ENCODE data around the gene SDF2.

SDF2 gene

DNA sequence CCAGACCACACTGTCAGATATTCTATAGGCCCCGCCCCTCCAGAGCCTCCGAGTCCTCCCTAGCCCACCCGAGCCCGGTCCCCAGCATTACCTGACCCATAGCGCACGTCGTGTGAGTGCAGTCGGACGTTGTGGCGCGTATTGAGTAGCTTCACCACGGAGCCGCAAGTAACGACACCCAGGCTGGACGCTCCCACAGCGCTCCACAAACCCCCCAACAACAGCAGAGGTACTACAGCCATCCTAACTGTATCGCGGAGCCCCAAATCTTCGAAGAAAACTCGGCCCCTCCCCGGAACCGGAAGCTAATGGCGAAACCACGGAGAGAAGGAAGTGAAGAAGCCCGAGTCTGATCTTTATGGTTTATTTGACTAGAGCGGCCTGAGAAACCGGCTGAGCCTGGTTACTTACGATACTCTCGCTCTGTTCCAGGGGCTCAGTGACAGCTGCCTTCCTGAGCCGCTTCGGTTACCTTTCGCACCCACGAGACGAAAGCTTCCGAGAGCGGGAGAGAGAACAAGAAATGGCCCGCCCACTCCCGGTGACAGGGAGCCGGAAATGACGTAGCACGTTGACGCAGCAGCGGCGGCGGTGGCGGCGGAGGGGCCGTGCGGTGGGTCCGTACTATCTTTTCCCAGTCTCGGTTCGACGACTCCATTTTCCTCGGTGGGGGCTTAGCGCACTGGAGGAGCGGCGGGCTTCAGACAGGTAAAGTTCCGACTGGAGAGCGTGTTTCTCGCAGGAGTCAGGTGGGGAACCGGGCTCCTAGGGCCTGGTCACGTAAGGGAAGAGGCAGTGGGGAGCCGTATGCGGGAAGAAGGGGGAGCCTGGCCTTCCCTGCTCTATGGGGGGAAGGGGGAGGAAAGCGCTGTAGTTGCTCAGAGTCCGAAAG is at the start of gene SDF2, which contains the start of gene SUPT6H:
Gene SDF2 (minus strand): TSS at position 272 of the 892 bp plus-strand sequence. CDS start 30 bp downstream, at position 242.
Gene SUPT6H (plus strand): TSS at position 571 of the 892 bp plus-strand sequence. CDS start 11,197 bp downstream, outside the sequence.
- DNase-seq (ENCODE audit: low read depth, low spot score), result peak; percentile 93

DNA sequence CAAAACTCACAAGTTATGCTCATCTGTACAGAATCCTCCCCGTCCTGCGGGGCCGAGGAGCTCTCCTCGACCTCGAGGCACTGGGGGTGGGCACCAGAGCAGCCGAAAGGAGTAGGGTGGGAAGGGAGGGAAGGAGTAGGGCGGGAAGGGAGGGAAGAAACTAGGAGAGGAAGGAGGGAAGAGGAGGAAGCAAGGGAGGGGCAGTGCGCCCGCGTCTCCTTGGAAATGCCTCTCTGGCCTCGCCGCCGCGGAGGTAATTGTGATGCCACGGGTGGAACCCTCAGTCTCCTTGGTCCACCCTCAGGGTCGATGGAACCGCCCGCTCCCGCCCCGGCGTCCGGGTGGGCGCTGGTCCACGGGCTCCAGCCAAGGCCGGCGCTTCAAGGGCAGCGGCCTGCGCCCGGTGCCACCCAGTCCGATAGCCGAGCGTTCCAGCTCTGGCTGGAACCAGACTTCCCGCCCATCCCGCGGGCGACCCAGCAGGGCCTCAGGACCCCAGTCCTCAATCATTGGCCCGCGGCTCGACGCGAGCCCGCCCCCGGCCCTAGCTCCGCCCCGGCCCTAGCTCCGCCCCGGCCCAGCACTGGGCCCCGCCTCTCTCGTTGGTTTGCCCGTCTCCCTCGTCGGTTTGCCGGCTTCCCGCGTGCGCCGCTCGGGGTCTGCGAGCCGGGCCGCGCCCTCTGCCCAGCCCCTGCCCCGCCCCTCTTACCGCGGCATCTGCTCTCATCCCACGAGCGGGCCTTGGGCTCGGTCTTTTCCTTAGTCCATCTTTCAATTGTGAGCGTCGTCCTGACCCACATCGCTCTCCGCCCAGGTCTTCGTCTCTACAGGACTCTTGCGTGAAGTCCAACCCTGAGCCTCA is 49.4 kb upstream of the SDF2 start:
- DNase-seq (ENCODE audit: low read depth, low spot score), result peak; percentile 97

DNA sequence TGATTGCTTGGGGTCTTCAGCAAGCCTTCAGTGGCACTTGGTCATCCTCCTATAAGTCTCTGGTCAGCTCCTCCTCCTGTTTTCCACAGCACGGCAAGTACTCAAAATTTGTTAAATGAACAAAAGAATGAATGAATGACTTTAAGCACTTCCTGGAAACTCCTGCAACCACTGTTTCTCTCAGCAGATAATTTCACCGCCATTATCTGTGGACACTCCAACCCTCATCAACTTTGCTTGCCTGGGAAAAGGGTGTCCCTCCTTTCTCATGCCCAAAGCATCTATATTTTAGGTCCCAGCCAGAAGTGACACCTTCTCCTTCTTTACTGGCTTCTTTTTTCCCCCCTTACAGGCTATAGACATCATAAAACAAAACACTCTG is 45.6 kb upstream of the SDF2 start:
- DNase-seq (ENCODE audit: low read depth, low spot score), result no peak

DNA sequence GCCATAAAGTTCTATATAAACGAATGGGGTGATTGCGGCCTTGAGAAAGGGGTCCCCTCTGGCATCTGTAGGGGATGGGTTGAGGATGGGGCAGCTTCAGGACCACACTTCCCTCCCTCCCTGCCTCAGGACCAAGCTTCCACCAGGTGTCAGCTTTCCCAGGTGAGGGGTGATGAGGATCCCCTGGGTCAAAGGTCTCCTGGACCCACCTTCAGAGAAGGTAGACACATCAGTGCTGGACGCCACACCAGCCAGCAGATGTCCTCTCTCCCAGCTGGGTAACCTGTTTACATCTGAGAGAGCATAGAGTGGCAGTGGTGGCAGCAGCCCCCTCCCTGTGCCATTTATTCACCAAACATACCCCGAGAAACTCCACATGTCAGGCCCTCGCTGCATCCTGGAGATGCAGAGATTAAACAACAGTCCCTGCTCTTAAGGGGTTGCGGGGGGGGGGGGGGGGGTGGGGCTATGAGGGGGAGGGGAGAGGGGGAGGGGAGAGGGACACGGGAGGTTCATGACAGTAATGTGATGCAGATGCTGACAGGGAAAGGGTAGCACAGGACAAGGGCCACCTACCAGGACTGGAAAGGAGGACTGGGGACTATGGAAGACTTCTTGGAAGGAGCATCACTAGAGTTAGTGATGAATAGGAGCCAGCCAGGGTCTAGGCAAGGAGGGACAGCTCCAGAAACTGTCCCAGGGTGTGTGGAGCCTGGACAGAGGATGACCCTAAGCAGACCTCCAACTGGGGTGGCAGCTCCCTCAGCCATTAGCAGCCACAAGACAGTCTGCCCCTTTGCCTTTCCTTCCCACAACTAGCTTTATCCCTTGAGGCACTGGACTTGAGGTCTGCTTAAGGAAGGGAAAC is 45.0 kb upstream of the SDF2 start:
- DNase-seq (ENCODE audit: low read depth, low spot score), result no peak

DNA sequence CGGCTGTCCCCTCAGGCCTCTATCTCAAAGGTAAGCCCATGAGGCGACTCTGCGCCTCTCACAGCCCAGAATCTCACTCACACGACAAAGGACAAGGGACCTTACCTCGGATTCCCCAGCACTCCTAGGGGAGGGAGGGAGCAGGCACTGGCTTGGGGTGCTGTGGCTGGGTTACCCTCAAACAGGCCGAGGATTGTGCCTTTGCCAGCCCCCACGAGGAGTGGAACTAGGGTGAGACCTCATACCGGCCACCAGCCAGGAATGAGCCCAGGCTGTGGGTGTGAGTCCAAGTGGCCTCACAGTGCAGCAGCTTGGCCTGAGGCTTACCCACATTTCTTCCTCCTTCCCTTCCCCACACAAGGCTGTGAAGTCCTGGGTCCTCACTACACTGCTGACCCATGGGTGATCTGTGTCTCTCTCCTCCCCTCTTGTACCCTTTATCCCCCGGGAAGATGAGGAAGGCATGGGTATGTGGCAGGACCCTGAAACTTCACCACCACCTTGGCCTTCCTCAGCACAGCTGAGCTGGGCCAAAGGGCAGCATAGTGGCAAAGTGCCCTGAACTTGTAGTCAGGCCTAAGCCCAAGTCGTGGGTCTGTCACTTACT is 44.1 kb upstream of the SDF2 start:
- no peak for DNase-seq (ENCODE audit: low read depth, low spot score)

DNA sequence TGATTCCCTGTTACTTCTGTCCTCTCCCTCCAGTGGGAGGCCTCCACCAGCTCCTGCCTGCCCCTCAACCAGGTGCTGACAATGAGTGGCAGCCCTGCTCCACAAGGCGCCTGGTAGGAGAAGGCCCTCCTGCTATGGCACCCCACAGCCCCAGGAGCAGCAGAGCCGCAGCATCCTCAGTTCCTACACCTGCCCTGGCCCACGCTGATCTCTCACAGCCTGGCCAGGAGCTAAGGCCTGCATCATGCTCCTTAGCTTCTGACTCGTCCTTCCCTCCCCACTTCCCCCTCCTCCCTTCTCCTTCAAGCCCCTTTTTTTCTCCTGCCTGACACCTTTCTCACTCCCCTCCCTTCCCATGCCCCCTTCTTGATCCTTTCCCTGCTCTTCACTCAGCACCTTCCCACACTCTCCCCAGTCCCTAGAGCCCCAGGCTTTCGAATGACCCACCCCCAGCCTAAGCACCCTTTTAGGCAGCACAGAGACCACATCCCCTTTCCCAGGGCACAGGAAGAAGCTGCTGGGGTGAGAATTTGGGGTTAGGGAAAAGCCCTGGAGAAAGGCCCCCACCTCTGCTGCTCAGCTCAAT is 43.5 kb upstream of the SDF2 start:
- DNase-seq (ENCODE audit: low read depth, low spot score), result no peak

DNA sequence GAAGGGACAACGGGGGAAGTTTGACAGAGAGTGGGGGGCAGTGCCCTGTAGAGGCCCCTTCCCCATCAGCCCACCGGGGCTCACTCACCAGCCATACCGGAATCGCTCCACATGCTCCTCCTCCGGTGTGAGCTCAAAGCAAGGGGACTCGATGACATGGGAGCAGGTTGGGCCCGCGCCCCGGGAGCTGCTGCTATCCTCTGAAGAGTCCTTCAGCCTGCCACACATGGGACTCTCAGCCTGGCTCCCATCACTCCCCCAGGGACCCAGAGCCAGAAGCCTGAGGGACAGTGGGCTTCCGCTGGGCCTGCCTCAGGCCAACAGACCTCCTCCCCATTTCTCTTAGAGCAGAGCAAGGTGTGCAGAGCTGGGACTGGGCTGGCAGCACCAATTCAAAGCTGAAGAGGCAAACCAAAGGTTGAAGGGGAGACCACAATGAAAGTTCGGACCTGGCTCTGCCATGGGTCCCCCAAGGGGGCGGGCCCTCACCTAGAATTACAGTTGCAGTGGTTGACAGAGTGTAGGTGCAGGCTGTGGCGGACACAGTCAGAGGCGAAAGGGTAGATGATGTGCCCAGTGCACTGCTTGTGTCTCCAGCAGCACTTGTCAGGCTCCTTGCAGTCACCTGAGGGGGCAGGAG is 42.6 kb upstream of the SDF2 start:
- DNase-seq (ENCODE audit: low read depth, low spot score), result no peak

GRCh38 chr17:28703552-28704218 is 42.0 kb upstream of the SDF2 start:
- DNase-seq (ENCODE audit: low read depth, low spot score), result no peak

DNA sequence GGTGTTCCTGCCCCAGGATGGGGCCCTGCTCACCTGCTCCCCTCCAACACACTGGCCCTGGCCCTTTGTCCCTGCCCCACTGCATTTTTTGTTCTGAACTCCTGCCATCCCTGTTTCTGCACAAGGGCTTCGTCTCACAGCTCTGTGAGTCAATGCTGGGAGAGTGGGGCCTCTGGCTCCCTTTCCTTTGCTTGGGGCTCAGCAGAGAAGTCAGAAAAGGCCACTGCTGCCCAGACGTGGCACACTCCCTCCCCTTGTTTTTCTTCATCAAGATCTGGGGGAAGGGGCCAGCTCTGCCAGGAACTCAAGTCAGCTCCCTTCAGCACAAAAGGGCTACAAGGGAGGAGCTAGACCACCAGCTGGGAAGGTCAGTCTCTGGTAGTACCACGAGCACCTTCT is 41.0 kb upstream of the SDF2 start:
- DNase-seq (ENCODE audit: low read depth, low spot score), result no peak

DNA sequence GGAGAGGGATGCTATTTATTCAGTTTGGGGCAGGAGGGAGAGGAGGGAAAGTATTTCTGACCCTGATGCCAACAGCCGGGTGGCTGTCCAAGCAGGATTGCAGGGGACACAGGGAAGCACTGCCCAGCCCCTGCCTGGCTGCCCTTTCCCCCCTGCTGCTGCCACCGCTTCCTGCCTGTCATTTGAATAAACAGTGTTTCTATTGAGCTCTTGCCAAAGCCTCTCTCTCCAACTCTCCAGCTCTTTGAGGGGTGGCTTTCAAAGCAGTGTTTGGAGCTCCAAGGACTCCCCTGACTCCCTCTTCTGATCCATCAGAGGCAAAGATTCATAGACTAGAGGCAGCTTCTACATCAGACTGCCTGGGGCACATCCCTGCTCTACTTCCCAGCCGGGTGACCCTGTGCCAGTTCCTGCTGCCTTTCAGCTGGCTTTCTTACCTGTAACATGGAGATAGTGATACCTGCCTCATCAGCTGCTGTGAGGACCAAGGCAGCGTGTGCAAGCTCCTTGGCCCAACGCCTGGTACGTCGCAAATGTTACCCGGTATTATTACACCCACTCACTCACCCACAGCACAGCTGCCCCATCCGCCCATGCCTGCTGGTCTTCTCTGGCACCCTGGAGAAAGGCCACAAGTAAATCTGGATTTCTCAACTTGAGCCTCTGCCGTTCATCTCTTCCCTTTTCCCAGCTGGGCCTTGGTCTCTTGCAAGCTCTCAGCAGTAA is 40.5 kb upstream of the SDF2 start:
- no peak for DNase-seq (ENCODE audit: low read depth, low spot score)

GRCh38 chr17:28700830-28701492 is 39.3 kb upstream of the SDF2 start:
- DNase-seq (ENCODE audit: low read depth, low spot score), result no peak

DNA sequence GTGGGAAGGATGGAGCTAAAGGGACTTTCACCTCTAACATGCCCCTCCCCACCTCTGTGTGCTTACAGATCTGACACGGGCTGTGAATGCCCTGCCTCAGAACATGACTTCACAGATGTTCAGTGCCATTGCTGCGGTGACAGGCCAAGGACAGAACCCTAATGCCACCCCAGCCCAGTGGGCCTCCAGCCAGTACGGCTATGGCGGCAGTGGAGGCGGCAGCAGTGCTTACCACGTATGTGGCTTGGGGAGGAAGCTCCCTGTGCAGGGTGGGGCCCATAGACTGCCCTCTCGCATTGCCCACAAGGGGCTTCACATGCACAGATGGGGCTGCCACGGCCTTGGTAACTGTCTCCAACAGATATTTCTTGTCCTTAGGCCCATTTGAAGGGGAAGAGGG is 38.6 kb upstream of the SDF2 start:
- no peak for DNase-seq (ENCODE audit: low read depth, low spot score)

GRCh38 chr17:28698253-28698941 is 36.7 kb upstream of the SDF2 start:
- DNase-seq (ENCODE audit: low read depth, low spot score), result no peak

- no peak for DNase-seq (ENCODE audit: low read depth, low spot score)
Observed at GRCh38 chr17:28693869-28694268, 32.2 kb upstream of the SDF2 start.

DNA sequence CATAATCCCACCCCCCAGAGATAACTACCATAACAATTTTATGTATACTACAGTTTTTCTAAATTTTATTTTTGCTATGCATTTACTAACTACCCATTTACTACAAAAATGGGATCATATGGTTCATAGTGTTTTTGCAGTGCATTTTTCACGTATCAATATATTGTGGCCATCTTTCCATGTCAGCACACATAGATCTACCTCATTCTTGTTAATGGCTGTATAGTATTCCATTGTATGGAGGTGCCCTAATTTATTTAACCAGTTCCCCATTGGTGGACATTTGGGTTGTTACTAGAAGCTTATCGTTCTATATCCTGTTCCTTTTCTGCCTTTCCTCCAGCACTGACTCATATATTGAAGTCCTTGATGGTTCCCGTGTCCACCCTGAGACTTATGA is 27.3 kb upstream of the SDF2 start:
- DNase-seq (ENCODE audit: low read depth, low spot score), result no peak

GRCh38 chr17:28688481-28688880 is 26.8 kb upstream of the SDF2 start:
- DNase-seq (ENCODE audit: low read depth, low spot score), result no peak

- no peak for DNase-seq (ENCODE audit: low read depth, low spot score)
Observed at GRCh38 chr17:28686296-28686695, 24.6 kb upstream of the SDF2 start.

GRCh38 chr17:28685366-28685765 is 23.7 kb upstream of the SDF2 start:
- no peak for DNase-seq (ENCODE audit: low read depth, low spot score)
